WERI-Rb-1 (cell line): ENCODE data around the gene ATP6AP2.

Experiments
- DNase-seq: peaks from one replicate; pipeline ENCODE4 v3.0.0-alpha.2; 2020
- H3K27ac ChIP-seq: fragments of 250-450 bp; sonication (Bioruptor Pico); 2 replicates; pipeline ENCODE4 v1.5.1; 2020; ENCODE audit warnings: mild to moderate bottlenecking, moderate library complexity
- H3K27me3 ChIP-seq: fragments of 250-450 bp; sonication (Bioruptor Pico); 2 replicates; pipeline ENCODE4 v1.5.1; 2021; ENCODE audit warnings: mild to moderate bottlenecking, low read depth, moderate library complexity; ENCODE audit not compliant: insufficient read depth, severe bottlenecking
- H3K36me3 ChIP-seq: fragments of 250-450 bp; sonication (Bioruptor Pico); 2 replicates; pipeline ENCODE4 v1.5.1; 2020; ENCODE audit warnings: mild to moderate bottlenecking, moderate library complexity
- H3K4me3 ChIP-seq: 2 replicates; pipeline ENCODE4 v1.5.1; 2011; ENCODE audit warnings: low read depth, mild to moderate bottlenecking, control low read depth, low read length
- H3K9me3 ChIP-seq: fragments of 250-450 bp; sonication (Bioruptor Pico); 2 replicates; pipeline ENCODE4 v1.5.1; 2021; ENCODE audit warnings: mild to moderate bottlenecking, moderate library complexity; ENCODE audit not compliant: severe bottlenecking
- TF ChIP-seq, protein P1 (sequence below): IDR thresholded peaks from 2 replicates; pipeline ENCODE4 v1.5.1; 2011; ENCODE audit warnings: low read depth, mild to moderate bottlenecking, control low read depth, inconsistent platforms, low read length

Gene ATP6AP2

DNA sequence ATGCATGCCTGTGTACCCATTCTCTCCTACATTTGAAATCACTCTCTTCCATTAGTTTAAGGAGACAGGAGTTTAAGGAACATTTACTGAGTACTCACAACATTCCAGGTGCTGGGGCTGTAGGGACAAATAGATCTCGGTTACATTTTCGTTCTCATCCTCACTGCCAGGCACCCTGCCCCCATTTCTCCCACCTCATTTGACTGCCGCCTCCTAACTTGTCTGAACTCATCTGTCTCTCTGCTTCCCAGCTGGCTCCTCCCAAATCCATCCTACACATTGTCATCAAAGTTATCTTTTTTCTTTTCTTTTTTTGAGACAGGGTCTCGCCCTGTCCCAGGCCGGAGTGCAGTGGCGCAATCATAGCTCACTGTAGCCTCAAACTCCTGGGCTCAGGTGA is 22.7 kb downstream of the ATP6AP2 start:
- Histone ChIP-seq H3K36me3 (peaks cover 31% of the 10 kb centered on the region), H3K4me3 (no peak overlapping the region), H3K9me3 (no peaks in the 10 kb centered on the region), H3K27ac (no peak overlapping the region), H3K27me3 (no peaks in the 10 kb centered on the region)
- DNase-seq, result no peak
- TF ChIP-seq, protein P1, sequence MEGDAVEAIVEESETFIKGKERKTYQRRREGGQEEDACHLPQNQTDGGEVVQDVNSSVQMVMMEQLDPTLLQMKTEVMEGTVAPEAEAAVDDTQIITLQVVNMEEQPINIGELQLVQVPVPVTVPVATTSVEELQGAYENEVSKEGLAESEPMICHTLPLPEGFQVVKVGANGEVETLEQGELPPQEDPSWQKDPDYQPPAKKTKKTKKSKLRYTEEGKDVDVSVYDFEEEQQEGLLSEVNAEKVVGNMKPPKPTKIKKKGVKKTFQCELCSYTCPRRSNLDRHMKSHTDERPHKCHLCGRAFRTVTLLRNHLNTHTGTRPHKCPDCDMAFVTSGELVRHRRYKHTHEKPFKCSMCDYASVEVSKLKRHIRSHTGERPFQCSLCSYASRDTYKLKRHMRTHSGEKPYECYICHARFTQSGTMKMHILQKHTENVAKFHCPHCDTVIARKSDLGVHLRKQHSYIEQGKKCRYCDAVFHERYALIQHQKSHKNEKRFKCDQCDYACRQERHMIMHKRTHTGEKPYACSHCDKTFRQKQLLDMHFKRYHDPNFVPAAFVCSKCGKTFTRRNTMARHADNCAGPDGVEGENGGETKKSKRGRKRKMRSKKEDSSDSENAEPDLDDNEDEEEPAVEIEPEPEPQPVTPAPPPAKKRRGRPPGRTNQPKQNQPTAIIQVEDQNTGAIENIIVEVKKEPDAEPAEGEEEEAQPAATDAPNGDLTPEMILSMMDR, result no peak

DNA sequence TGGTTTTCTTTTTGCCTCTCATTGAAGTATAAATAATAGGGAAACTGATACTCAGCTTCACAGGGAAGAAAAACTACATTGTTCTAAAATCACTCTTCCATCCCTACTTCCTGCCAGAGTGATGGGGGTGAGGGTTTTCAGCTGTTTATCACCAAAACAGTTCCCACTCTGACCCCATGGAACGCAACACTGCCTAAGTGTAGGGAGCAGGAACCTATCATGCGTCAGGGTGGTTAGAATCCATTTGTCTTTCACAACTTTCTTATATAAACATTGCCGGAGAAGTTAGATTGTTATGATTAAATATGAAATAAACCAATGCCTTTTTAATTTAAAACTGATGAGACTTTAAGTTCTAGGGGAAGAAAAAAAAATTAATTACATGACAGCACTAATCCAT is 26.6 kb downstream of the ATP6AP2 start:
- no peak overlapping the region for H3K4me3 ChIP-seq
- H3K36me3 ChIP-seq, result no peaks in the 10 kb centered on the region
- H3K9me3 ChIP-seq, result no peaks in the 10 kb centered on the region
- no peak overlapping the region for H3K27ac ChIP-seq
- DNase-seq, result no peak
- H3K27me3 ChIP-seq, result no peaks in the 10 kb centered on the region
- TF ChIP-seq, protein P1, result no peak

DNA sequence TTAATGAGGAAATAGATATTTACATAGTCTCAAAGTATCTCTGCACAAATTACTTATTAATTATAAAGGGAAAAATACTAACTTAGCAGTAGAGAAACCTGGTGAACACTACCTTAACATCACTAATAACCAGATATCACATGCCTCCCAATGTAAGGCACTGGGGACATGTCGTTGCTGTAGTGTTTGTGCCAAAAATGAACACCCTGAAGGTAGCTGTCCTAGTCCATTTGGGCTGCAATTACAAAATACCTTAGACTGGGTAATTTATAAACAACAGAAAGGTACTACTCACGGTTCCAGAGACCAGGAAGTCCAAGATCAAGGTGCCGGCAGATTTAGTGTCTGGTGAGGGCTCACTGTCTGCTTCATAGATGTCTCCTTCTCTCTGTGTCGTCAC is 31.7 kb downstream of the ATP6AP2 start:
- H3K27me3 ChIP-seq, result no peaks in the 10 kb centered on the region
- no peak for DNase-seq
- no peak overlapping the region for H3K4me3 ChIP-seq
- no peak overlapping the region for H3K27ac ChIP-seq
- H3K9me3 ChIP-seq, result no peaks in the 10 kb centered on the region
- TF ChIP-seq, protein P1, result no peak
- no peaks in the 10 kb centered on the region for H3K36me3 ChIP-seq

DNA sequence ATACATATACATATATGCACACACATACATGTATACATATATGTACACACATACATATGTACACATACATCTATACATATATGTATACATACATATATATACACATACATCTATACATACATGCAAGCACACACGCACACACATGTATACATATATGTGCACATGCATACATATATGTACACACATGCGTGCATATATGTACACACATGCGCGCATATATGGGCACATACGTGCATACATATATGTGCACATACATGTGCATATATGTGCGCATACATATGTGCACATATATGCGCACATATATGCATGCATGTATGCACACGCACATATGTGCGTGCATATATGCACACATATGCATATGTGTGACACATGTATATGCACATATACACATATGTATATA is 35.2 kb downstream of the ATP6AP2 start:
- Histone ChIP-seq H3K27me3 (no peaks in the 10 kb centered on the region), H3K9me3 (no peaks in the 10 kb centered on the region), H3K4me3 (no peak overlapping the region), H3K36me3 (no peaks in the 10 kb centered on the region), H3K27ac (no peak overlapping the region)
- DNase-seq, result no peak
- TF ChIP-seq, protein P1, result no peak

DNA sequence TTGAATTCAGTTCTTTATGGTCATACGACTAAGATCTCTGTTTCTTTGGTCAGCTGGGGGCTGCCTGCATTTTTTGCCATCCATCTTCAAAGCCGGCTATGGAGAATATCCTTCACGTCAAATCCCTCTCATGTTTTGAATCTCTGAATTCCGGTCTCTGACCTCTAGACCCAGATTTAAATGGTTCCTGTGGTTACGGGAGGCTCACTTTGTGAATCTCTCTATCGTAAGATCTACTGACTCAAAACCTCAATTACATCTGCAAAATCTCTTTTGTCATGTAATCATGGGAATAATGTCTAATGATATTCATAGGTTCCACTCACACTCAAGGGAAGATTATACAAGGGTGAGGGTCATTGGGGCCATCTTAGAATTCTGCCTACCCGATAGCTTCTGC is 36.8 kb downstream of the ATP6AP2 start:
- no peak overlapping the region for H3K27ac ChIP-seq
- H3K27me3 ChIP-seq, result no peaks in the 10 kb centered on the region
- TF ChIP-seq, protein P1, result no peak
- no peaks in the 10 kb centered on the region for H3K9me3 ChIP-seq
- DNase-seq, result no peak
- no peaks in the 10 kb centered on the region for H3K36me3 ChIP-seq
- no peak overlapping the region for H3K4me3 ChIP-seq

DNA sequence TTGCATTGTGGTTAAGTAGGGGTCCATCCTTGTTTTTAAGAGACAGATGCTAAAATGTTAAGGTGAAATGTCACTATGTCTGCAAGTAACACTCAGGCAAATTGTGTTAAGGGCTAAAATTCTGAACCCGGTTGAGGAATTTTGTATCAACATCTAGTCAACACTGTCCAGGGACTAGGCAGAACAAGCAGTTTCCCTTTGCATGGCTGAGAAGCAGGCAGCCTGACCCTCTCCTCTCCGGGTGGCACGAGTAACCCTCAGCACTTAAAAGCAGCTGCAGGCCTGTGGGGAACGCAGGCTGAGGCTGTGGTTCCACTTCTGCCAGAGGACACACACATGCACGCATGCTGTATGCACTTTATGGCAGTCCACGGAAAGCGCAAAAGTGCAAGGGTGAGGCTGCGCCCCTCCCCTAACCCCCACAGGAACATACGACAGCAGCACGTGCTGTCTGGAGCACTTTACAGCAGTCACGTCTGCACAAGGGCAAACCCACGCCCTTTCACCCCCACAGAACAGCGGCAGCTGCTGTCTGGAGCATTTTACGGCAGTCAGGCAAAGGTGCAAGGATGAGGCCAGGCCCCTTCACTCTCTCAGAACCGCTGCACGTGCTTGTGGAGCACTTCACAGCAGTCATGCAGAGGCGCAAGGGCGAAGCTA is 41.8 kb downstream of the ATP6AP2 start:
- Histone ChIP-seq H3K27me3 (no peaks in the 10 kb centered on the region), H3K4me3 (no peak overlapping the region), H3K27ac (no peak overlapping the region), H3K36me3 (no peaks in the 10 kb centered on the region), H3K9me3 (no peaks in the 10 kb centered on the region)
- DNase-seq, result no peak
- TF ChIP-seq, protein P1, result no peak
